ENCODE results near the gene OR5H2.

Gene OR5H2

GRCh38 chr3:98326105-98326893 is 44.0 kb downstream of the OR5H2 start:
- no peak overlapping the region for H3K4me3 Mint-ChIP-seq
- peaks cover under 1% of the 10 kb centered on the region for H3K27me3 Mint-ChIP-seq (ENCODE audit: low read depth)
- H3K9me3 Mint-ChIP-seq = no peaks in the 10 kb centered on the region
- H3K4me1 Mint-ChIP-seq = no peaks in the 10 kb centered on the region
- H3K36me3 Mint-ChIP-seq (ENCODE audit: low read depth) = no peaks in the 10 kb centered on the region
- H3K27ac Mint-ChIP-seq = peak overlapping the region in 1 of 3 experiments; percentile 11
- TF ChIP-seq CTCF (IDR thresholded peaks at IDR 0.05; ENCODE audit: unreplicated experiment in 3 of 3) = no peak

DNA sequence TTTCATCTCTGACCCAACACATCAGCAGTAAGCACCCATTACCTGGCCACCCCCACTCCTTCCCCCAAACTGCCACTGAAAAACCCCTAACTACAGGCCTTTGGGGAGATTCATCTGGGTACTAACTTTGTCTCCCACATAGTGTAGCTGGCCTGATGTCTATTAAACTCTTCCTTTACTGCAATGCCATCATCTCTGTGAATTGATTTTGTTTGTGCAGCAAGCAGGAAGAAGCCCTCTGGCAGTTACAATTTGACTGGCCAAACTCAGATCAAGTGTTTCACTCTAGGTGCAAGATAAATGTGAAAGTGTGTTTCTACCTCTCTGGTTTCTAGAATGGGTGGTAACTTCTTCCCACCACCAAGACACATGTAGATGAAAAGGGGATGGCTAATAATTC is 44.6 kb downstream of the OR5H2 start:
- H3K36me3 Mint-ChIP-seq (ENCODE audit: low read depth) = no peaks in the 10 kb centered on the region
- H3K27ac Mint-ChIP-seq = no peak overlapping the region
- H3K9me3 Mint-ChIP-seq = no peaks in the 10 kb centered on the region
- no peaks in the 10 kb centered on the region for H3K4me1 Mint-ChIP-seq
- no peak overlapping the region for H3K4me3 Mint-ChIP-seq
- no peak for TF ChIP-seq CTCF (IDR thresholded peaks at IDR 0.05; ENCODE audit: unreplicated experiment in 3 of 3)
- peaks cover 4% of the 10 kb centered on the region for H3K27me3 Mint-ChIP-seq (ENCODE audit: low read depth)

GRCh38 chr3:98328933-98329332 is 46.6 kb downstream of the OR5H2 start:
- H3K27ac Mint-ChIP-seq = no peak overlapping the region
- H3K4me3 Mint-ChIP-seq = no peak overlapping the region
- TF ChIP-seq CTCF (IDR thresholded peaks at IDR 0.05; ENCODE audit: unreplicated experiment in 3 of 3) = no peak
- no peaks in the 10 kb centered on the region for H3K9me3 Mint-ChIP-seq
- H3K27me3 Mint-ChIP-seq (ENCODE audit: low read depth) = peaks cover 4% of the 10 kb centered on the region
- H3K4me1 Mint-ChIP-seq = no peaks in the 10 kb centered on the region
- no peaks in the 10 kb centered on the region for H3K36me3 Mint-ChIP-seq (ENCODE audit: low read depth)

- Mint-ChIP-seq H3K4me1 (no peaks in the 10 kb centered on the region), H3K4me3 (no peak overlapping the region), H3K27ac (no peak overlapping the region), H3K36me3 (ENCODE audit: low read depth) (no peaks in the 10 kb centered on the region), H3K27me3 (ENCODE audit: low read depth) (peaks cover 4% of the 10 kb centered on the region), H3K9me3 (no peaks in the 10 kb centered on the region)
- TF ChIP-seq CTCF (IDR thresholded peaks at IDR 0.05; ENCODE audit: unreplicated experiment in 3 of 3) = peak; percentile 66 to 76 (median 70)
Measured at GRCh38 chr3:98329392-98330124, 47.3 kb downstream of the OR5H2 start.

DNA sequence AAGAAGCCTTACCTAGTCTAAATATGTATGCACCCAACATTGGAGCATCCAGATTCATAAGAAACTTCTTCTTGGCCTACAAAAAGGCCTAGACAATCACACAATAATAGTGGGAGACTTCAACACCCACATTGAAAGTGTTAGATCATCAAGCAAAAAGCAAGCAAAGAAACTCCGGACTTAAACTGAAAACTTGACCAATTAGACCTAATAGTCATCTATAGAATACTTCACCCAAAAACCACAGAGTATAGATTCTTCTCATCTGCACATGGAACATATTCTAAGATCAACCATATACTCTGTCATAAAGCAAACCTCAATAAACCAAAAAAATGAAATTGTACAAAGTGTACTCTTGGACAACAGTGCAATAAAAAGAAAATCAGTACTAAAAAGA is 49.0 kb downstream of the OR5H2 start:
- no peak for TF ChIP-seq CTCF (IDR thresholded peaks at IDR 0.05; ENCODE audit: unreplicated experiment in 3 of 3)
- H3K9me3 Mint-ChIP-seq = no peaks in the 10 kb centered on the region
- no peak overlapping the region for H3K27ac Mint-ChIP-seq
- H3K4me3 Mint-ChIP-seq = no peak overlapping the region
- no peaks in the 10 kb centered on the region for H3K36me3 Mint-ChIP-seq (ENCODE audit: low read depth)
- H3K4me1 Mint-ChIP-seq = no peaks in the 10 kb centered on the region
- H3K27me3 Mint-ChIP-seq (ENCODE audit: low read depth) = peaks cover 4% of the 10 kb centered on the region
